HEK293T (cell line): ENCODE data around the gene AGPS.

Experiments used
- ELF4 ChIP-seq: fragments of 450-650 bp; IDR thresholded peaks from 2 replicates; pipeline ENCODE4 v1.6.1; 2017; ENCODE audit warnings: antibody characterized with exemption
- HDGF ChIP-seq: fragments of 450-650 bp; IDR thresholded peaks from 2 replicates; pipeline ENCODE4 v1.6.1; 2017; ENCODE audit warnings: antibody characterized with exemption, borderline replicate concordance
- L3MBTL2 ChIP-seq: fragments of 450-650 bp; conservative IDR thresholded peaks from 2 replicates; pipeline ENCODE4 v1.6.1; 2016; ENCODE audit warnings: mild to moderate bottlenecking
- NFRKB ChIP-seq: fragments of 450-650 bp; IDR thresholded peaks from 2 replicates; pipeline ENCODE4 v1.6.1; 2016; ENCODE audit warnings: mild to moderate bottlenecking, moderate library complexity
- SP1 ChIP-seq: fragments of 450-650 bp; IDR thresholded peaks from 2 replicates; pipeline ENCODE4 v1.6.1; 2017
- SUZ12 ChIP-seq: fragments of 450-650 bp; IDR thresholded peaks from 2 replicates; pipeline ENCODE4 v1.6.1; 2016; ENCODE audit warnings: mild to moderate bottlenecking
- TARDBP ChIP-seq: fragments of 450-650 bp; IDR thresholded peaks from 2 replicates; pipeline ENCODE4 v1.6.1; 2016
- TF ChIP-seq, protein P1 (sequence below): fragments of 450-650 bp; IDR thresholded peaks from 2 replicates; pipeline ENCODE4 v1.6.1; 2016

DNA sequence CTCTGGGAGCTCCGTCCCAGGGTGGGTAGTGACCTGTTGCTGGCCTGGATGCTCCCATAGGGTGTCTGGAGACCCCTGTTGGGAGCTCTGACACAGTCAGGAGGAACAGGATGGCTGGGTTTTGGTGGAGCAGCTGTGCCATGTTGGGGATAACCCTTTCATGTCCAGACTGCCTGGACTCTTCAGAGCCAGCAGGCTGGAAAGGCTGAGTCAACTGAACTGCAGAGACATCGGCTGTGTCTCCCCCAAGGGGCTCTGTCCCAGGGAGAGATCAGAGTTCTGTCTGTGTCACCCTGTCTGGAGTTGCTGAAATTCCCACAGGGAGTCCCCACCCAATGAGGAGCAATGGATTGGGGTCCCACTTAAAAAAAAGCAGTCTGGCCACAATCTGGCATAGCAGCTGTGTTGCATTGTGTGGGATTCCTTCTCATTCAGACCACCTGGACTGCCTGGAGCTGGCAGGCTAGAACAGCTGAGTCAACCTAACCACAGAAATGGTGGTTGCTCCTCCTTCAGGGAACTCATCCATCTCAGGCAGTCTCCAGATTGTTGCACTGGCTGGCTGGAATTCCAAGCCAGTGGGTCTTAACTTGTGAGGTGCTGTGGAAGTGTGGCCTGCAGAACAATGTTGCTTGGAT is 37.2 kb downstream of the AGPS start:
- TF ChIP-seq SP1 (no peak), L3MBTL2 (no peak), TARDBP (no peak), HDGF (no peak), NFRKB (no peak), SUZ12 (no peak), ELF4 (no peak)
- TF ChIP-seq, protein P1, sequence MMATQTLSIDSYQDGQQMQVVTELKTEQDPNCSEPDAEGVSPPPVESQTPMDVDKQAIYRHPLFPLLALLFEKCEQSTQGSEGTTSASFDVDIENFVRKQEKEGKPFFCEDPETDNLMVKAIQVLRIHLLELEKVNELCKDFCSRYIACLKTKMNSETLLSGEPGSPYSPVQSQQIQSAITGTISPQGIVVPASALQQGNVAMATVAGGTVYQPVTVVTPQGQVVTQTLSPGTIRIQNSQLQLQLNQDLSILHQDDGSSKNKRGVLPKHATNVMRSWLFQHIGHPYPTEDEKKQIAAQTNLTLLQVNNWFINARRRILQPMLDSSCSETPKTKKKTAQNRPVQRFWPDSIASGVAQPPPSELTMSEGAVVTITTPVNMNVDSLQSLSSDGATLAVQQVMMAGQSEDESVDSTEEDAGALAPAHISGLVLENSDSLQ: no peak
